ENCODE measurements around the gene KIRREL3.

GRCh38 chr11:126437731-126438130, 562.8 kb downstream of the KIRREL3 start:
- TF ChIP-seq CTCF (IDR thresholded peaks at IDR 0.05) (no peak), POLR2A (IDR thresholded peaks at IDR 0.05) (no peak), POLR2AphosphoS5 (IDR thresholded peaks at IDR 0.05) (no peak)
